Measurements from ENCODE around the gene ZBTB43. TPM values are rescaled to one million over a fixed set of nuclear protein-coding genes. Genes with fewer than 3 reads are reported as not detected.
"Not testable (repeated sequence)": the region's sequence is repeated elsewhere in the genome, so short reads cannot be mapped to it uniquely, and the experiment has no call there.

ZBTB43 gene
- total RNA-seq, 1 donor from 2014 or later = 21.9 TPM

GRCh38 chr9:126761274-126761673 is 43.6 kb upstream of the ZBTB43 start:
- no peaks in the 10 kb centered on the region for H3K36me3 ChIP-seq (ENCODE audit: control insufficient read depth, insufficient read depth, low read length)
- no peak for TF ChIP-seq CTCF (IDR thresholded peaks at IDR 0.05; ENCODE audit: insufficient read depth, low read length, severe bottlenecking)
- peaks cover 4% of the 10 kb centered on the region for H3K27me3 ChIP-seq (ENCODE audit: control insufficient read depth, insufficient read depth, low read length)
- H3K4me3 ChIP-seq (ENCODE audit: low read depth, low read length) = no peak overlapping the region
- DNase-seq (ENCODE audit: low read depth) (no peak), FAIRE-seq (no peak)

GRCh38 chr9:126763130-126763764 is 41.6 kb upstream of the ZBTB43 start:
- DNase-seq (ENCODE audit: low read depth) (peak; percentile 45), FAIRE-seq (no peak)
- Histone ChIP-seq H3K4me3 (ENCODE audit: low read depth, low read length) (no peak overlapping the region), H3K36me3 (ENCODE audit: control insufficient read depth, insufficient read depth, low read length) (no peaks in the 10 kb centered on the region), H3K27me3 (ENCODE audit: control insufficient read depth, insufficient read depth, low read length) (no peaks in the 10 kb centered on the region)
- no peak for TF ChIP-seq CTCF (IDR thresholded peaks at IDR 0.05; ENCODE audit: insufficient read depth, low read length, severe bottlenecking)

- FAIRE-seq = no peak
- peak; percentile 58 for TF ChIP-seq CTCF (IDR thresholded peaks at IDR 0.05; ENCODE audit: insufficient read depth, low read length, severe bottlenecking)
- Histone ChIP-seq H3K36me3 (ENCODE audit: control insufficient read depth, insufficient read depth, low read length) (no peaks in the 10 kb centered on the region), H3K27me3 (ENCODE audit: control insufficient read depth, insufficient read depth, low read length) (no peaks in the 10 kb centered on the region), H3K4me3 (ENCODE audit: low read depth, low read length) (no peak overlapping the region)
- no peak for DNase-seq (ENCODE audit: low read depth)
Measured at GRCh38 chr9:126773004-126773607, 31.7 kb upstream of the ZBTB43 start.

- FAIRE-seq (no peak), DNase-seq (ENCODE audit: low read depth) (no peak)
- no peak overlapping the region for H3K4me3 ChIP-seq (ENCODE audit: low read depth, low read length)
- H3K36me3 ChIP-seq (ENCODE audit: control insufficient read depth, insufficient read depth, low read length) = no peaks in the 10 kb centered on the region
- no peak for TF ChIP-seq CTCF (IDR thresholded peaks at IDR 0.05; ENCODE audit: insufficient read depth, low read length, severe bottlenecking)
- peaks cover 2% of the 10 kb centered on the region for H3K27me3 ChIP-seq (ENCODE audit: control insufficient read depth, insufficient read depth, low read length)
Measured at GRCh38 chr9:126775926-126776325, 28.9 kb upstream of the ZBTB43 start.

- Histone ChIP-seq H3K36me3 (ENCODE audit: control insufficient read depth, insufficient read depth, low read length) (no peaks in the 10 kb centered on the region), H3K27me3 (ENCODE audit: control insufficient read depth, insufficient read depth, low read length) (peaks cover 2% of the 10 kb centered on the region), H3K4me3 (ENCODE audit: low read depth, low read length) (no peak overlapping the region)
- no peak for DNase-seq (ENCODE audit: low read depth)
- TF ChIP-seq CTCF (IDR thresholded peaks at IDR 0.05; ENCODE audit: insufficient read depth, low read length, severe bottlenecking) = peak; percentile 52
- no peak for FAIRE-seq
Measured at GRCh38 chr9:126777733-126778132, 27.1 kb upstream of the ZBTB43 start.

- TF ChIP-seq CTCF (IDR thresholded peaks at IDR 0.05; ENCODE audit: insufficient read depth, low read length, severe bottlenecking) = no peak
- DNase-seq (ENCODE audit: low read depth) (no peak), FAIRE-seq (no peak)
- no peak overlapping the region for H3K4me3 ChIP-seq (ENCODE audit: low read depth, low read length)
- H3K36me3 ChIP-seq (ENCODE audit: control insufficient read depth, insufficient read depth, low read length) = no peaks in the 10 kb centered on the region
- peaks cover 2% of the 10 kb centered on the region for H3K27me3 ChIP-seq (ENCODE audit: control insufficient read depth, insufficient read depth, low read length)
Measured at GRCh38 chr9:126778141-126778540, 26.7 kb upstream of the ZBTB43 start.

GRCh38 chr9:126778696-126779095 is 26.1 kb upstream of the ZBTB43 start:
- H3K36me3 ChIP-seq (ENCODE audit: control insufficient read depth, insufficient read depth, low read length); H3K4me3 ChIP-seq (ENCODE audit: low read depth, low read length); FAIRE-seq; H3K27me3 ChIP-seq (ENCODE audit: control insufficient read depth, insufficient read depth, low read length); DNase-seq (ENCODE audit: low read depth): not testable (repeated sequence)
